GM23338 (cell line): ENCODE data around the gene RHEBL1. TPM values are rescaled to one million over a fixed set of nuclear protein-coding genes. Genes with fewer than 3 reads are reported as not detected.

ENCODE experiments used
- ATAC-seq: fragments of 200-7000 bp; cut with Tn5 transposase; 3 replicates; pipeline ENCODE4 v1.9.1; 2020
- DNase-seq: peaks from one replicate; pipeline ENCODE4 v3.0.0-alpha.2; 2015; ENCODE audit warnings: low spot score
- H2AFZ ChIP-seq: fragments of 200-600 bp; sonication (generic); 2 replicates; pipeline ENCODE4 v1.8.0; 2016; ENCODE audit warnings: antibody characterized with exemption, mild to moderate bottlenecking, moderate library complexity
- H3F3A ChIP-seq: fragments of 200-600 bp; sonication (generic); replicated peaks from 2 replicates; pipeline ENCODE4 v1.8.0; 2017; ENCODE audit warnings: antibody characterized with exemption, mixed run types, low read depth
- H3K27ac ChIP-seq: fragments of 200-600 bp; sonication (generic); 2 replicates; pipeline ENCODE4 v1.6.1; 2016; ENCODE audit warnings: low read depth
- H3K27me3 ChIP-seq: fragments of 200-600 bp; sonication (generic); 2 replicates; pipeline ENCODE4 v1.8.0; 2016; ENCODE audit warnings: mild to moderate bottlenecking, mixed run types, moderate library complexity; ENCODE audit not compliant: insufficient read depth
- H3K36me3 ChIP-seq: fragments of 200-600 bp; sonication (generic); 2 replicates; pipeline ENCODE4 v1.8.0; 2016; ENCODE audit warnings: mild to moderate bottlenecking; ENCODE audit not compliant: insufficient read depth
- H3K4me1 ChIP-seq: fragments of 200-600 bp; sonication (generic); 2 replicates; pipeline ENCODE4 v1.8.0; 2016; ENCODE audit warnings: mild to moderate bottlenecking, moderate library complexity; ENCODE audit not compliant: insufficient read depth
- H3K4me2 ChIP-seq: fragments of 200-600 bp; sonication (generic); 2 replicates; pipeline ENCODE4 v1.7.1; 2017; ENCODE audit warnings: mixed run types
- H3K4me3 ChIP-seq: fragments of 200-600 bp; sonication (generic); 2 replicates; pipeline ENCODE4 v1.6.1; 2016; ENCODE audit warnings: mixed run types
- H3K79me2 ChIP-seq: fragments of 200-600 bp; sonication (generic); replicated peaks from 2 replicates; pipeline ENCODE4 v1.8.0; 2017; ENCODE audit warnings: mild to moderate bottlenecking; ENCODE audit not compliant: insufficient read depth
- H3K9me2 ChIP-seq: fragments of 200-600 bp; sonication (generic); 2 replicates; pipeline ENCODE4 v1.8.0; 2017; ENCODE audit not compliant: insufficient read depth
- H4K20me1 ChIP-seq: fragments of 200-600 bp; sonication (generic); replicated peaks from 2 replicates; pipeline ENCODE4 v1.8.0; 2017; ENCODE audit warnings: mild to moderate bottlenecking; ENCODE audit not compliant: insufficient read depth
- H3K27ac Mint-ChIP-seq: 2 replicates; pipeline ENCODE4 v1.8.0; 2020; ENCODE audit warnings: inconsistent platforms, mild to moderate bottlenecking, moderate library complexity, mixed read lengths
- H3K27me3 Mint-ChIP-seq: 3 replicates; pipeline ENCODE4 v1.8.0; 2022; ENCODE audit warnings: low read depth, mild to moderate bottlenecking, moderate library complexity, mixed read lengths, inconsistent platforms; ENCODE audit not compliant: insufficient read depth, poor library complexity
- H3K36me3 Mint-ChIP-seq: 3 replicates; pipeline ENCODE4 v1.8.0; 2021; ENCODE audit warnings: low read depth, mild to moderate bottlenecking, inconsistent platforms, moderate library complexity, mixed read lengths
- H3K4me1 Mint-ChIP-seq: 3 replicates; pipeline ENCODE4 v1.8.0; 2020; ENCODE audit warnings: mild to moderate bottlenecking, inconsistent platforms, mixed read lengths
- H3K4me3 Mint-ChIP-seq: 3 replicates; pipeline ENCODE4 v1.8.0; 2021; ENCODE audit warnings: moderate library complexity, mild to moderate bottlenecking, inconsistent platforms, mixed read lengths
- H3K9me3 Mint-ChIP-seq: 3 replicates; pipeline ENCODE4 v1.8.0; 2020; ENCODE audit warnings: moderate library complexity, mild to moderate bottlenecking, inconsistent platforms, mixed read lengths
- EZH2 ChIP-seq: fragments of 200-600 bp; sonication (generic); IDR thresholded peaks from one replicate; pipeline ENCODE4 v1.8.0; 2017; ENCODE audit warnings: antibody characterized with exemption, mild to moderate bottlenecking, low read depth; ENCODE audit not compliant: unreplicated experiment
- EZH2phosphoT487 ChIP-seq: fragments of 200-600 bp; sonication (generic); IDR thresholded peaks from one replicate; pipeline ENCODE4 v1.8.1; 2018; ENCODE audit warnings: antibody characterized with exemption; ENCODE audit not compliant: unreplicated experiment
- REST ChIP-seq: IDR thresholded peaks from one replicate; pipeline ENCODE4 v1.6.1; 2018; ENCODE audit warnings: antibody characterized with exemption; ENCODE audit not compliant: unreplicated experiment
- STAT1 ChIP-seq: IDR thresholded peaks from one replicate; pipeline ENCODE4 v1.6.1; 2016; ENCODE audit warnings: antibody characterized with exemption; ENCODE audit not compliant: unreplicated experiment
- ZNF114 ChIP-seq: fragments of 250-450 bp; sonication (Bioruptor Pico); IDR thresholded peaks from 2 replicates; pipeline ENCODE4 v1.5.0; 2020; ENCODE audit warnings: mild to moderate bottlenecking, moderate library complexity
- ZNF462 ChIP-seq: fragments of 250-450 bp; sonication (Bioruptor Pico); IDR thresholded peaks from 2 replicates; pipeline ENCODE4 v1.5.0; 2020; ENCODE audit warnings: mild to moderate bottlenecking, moderate library complexity
- polyA plus RNA-seq: library from polyadenylated mRNA; unstranded; fragments of >200 nt; fragmentation: Nextera tagmentation; extraction: Ambion mirVana; gene quantifications from 2 replicates; pipeline ENCODE4 v1.2.1, GENCODE V29; 2016
- total RNA-seq: library from RNA; depleted of rRNA; stranded (reverse); fragments of >200 nt; shearing (Covaris generic); gene quantifications from 2 replicates; pipeline ENCODE4 v1.2.3, GENCODE V29; 2014

Gene RHEBL1
- total and polyA plus RNA-seq, 2 experiments from 2014 or later = 9.4 to 11.8 TPM

GRCh38 chr12:49036029-49036428 is 33.8 kb downstream of the RHEBL1 start (continued):
- TF ChIP-seq ZNF462 (CRISPR knock-in tag) (no peak), STAT1 (no peak)

GRCh38 chr12:49034286-49034622 is 35.5 kb downstream of the RHEBL1 start:
- Histone ChIP-seq H3K4me1 (no peaks in the 10 kb centered on the region), H3K27me3 (no peaks in the 10 kb centered on the region), H3K36me3 (peaks cover 16% of the 10 kb centered on the region), H2AFZ (no peak overlapping the region), H3K4me2 (no peak overlapping the region), H3K79me2 (no peaks in the 10 kb centered on the region), H4K20me1 (peaks cover 8% of the 10 kb centered on the region; the same call in 1 of the 2 replicates), H3K4me3 (no peak overlapping the region), H3K9me2 (no peaks in the 10 kb centered on the region), H3F3A (no peaks in the 10 kb centered on the region), H3K27ac (no peak overlapping the region)
- no peak for DNase-seq
- no peak for ATAC-seq
- Mint-ChIP-seq H3K4me3 (no peak overlapping the region), H3K27ac (no peak overlapping the region), H3K9me3 (no peaks in the 10 kb centered on the region), H3K36me3 (peaks cover 75% of the 10 kb centered on the region), H3K4me1 (no peaks in the 10 kb centered on the region), H3K27me3 (peaks cover 7% of the 10 kb centered on the region)
- TF ChIP-seq ZNF114 (CRISPR knock-in tag) = no peak
- no peak for TF ChIP-seq EZH2
- TF ChIP-seq EZH2phosphoT487 = no peak
- no peak for TF ChIP-seq REST
- TF ChIP-seq ZNF462 (CRISPR knock-in tag) = no peak
